Measurements from ENCODE around the gene SMARCD1. TPM values are rescaled to one million over a fixed set of nuclear protein-coding genes. Genes with fewer than 3 reads are reported as not detected.

Gene SMARCD1
- total and polyA plus RNA-seq, 9 of the 15 experiments (the other 6 are each of a cell fraction or from before 2014, with no cell fraction given), result 0.86 to 91.7 (median 48.0) TPM

GRCh38 chr12:50041962-50042361 lies 43.2 kb upstream of the SMARCD1 start (continued):
- TF ChIP-seq PREB (CRISPR knock-in tag; IDR thresholded peaks at IDR 0.05), result no peak
- TF ChIP-seq SMARCB1 (IDR thresholded peaks at IDR 0.05; ENCODE audit: insufficient read length, low read depth), result no peak
- TF ChIP-seq ETV5 (CRISPR knock-in tag; IDR thresholded peaks at IDR 0.05; ENCODE audit: low read depth), result peak; percentile 15; the same call in 1 of the 2 replicates
- TF ChIP-seq ZNF717 (CRISPR knock-in tag; IDR thresholded peaks at IDR 0.05), result no peak
- TF ChIP-seq ZKSCAN1 (IDR thresholded peaks at IDR 0.05; ENCODE audit: low read depth, low read length), result peak; percentile 40; the same call in 1 of the 2 replicates
- TF ChIP-seq MEIS2 (IDR thresholded peaks at IDR 0.05; ENCODE audit: partially characterized antibody), result peak; percentile 72
- TF ChIP-seq YBX1 (IDR thresholded peaks at IDR 0.05), result no peak
- TF ChIP-seq NCOA2 (IDR thresholded peaks at IDR 0.05; ENCODE audit: partially characterized antibody in 2 of 2), result no peak
- TF ChIP-seq SNIP1 (IDR thresholded peaks at IDR 0.05; ENCODE audit: low read depth), result no peak
- TF ChIP-seq MYBL2 (IDR thresholded peaks at IDR 0.05; ENCODE audit: low read depth), result no peak
- no peak for TF ChIP-seq MYBL2 (CRISPR knock-in tag; IDR thresholded peaks at IDR 0.05; ENCODE audit: borderline replicate concordance)
- TF ChIP-seq TAL1 (IDR thresholded peaks at IDR 0.05), result peak; percentile 90
- TF ChIP-seq POLR2A (conservative IDR thresholded peaks at IDR 0.05), result no peak
- no peak for TF ChIP-seq ZNF354B (CRISPR knock-in tag; IDR thresholded peaks at IDR 0.05)
- peak; percentile 27; the same call in 1 of the 2 replicates for TF ChIP-seq JUND (IDR thresholded peaks at IDR 0.05; ENCODE audit: borderline replicate concordance, low read depth, low read length)
- peak; percentile 55; the same call in 1 of the 3 replicates for TF ChIP-seq JUND (tag; IDR thresholded peaks at IDR 0.05; ENCODE audit: borderline replicate concordance, low read depth, low read length)
- no peak for TF ChIP-seq ZBTB33 (CRISPR knock-in tag; IDR thresholded peaks at IDR 0.05)
- TF ChIP-seq TRIM25 (IDR thresholded peaks at IDR 0.05; ENCODE audit: borderline replicate concordance), result no peak
- no peak for TF ChIP-seq TOE1 (IDR thresholded peaks at IDR 0.05; ENCODE audit: borderline replicate concordance)
- TF ChIP-seq TOE1 (CRISPR knock-in tag; IDR thresholded peaks at IDR 0.05; ENCODE audit: borderline replicate concordance, low read depth), result no peak
- peak; percentile 68; the same call in 1 of the 2 replicates for TF ChIP-seq PML (IDR thresholded peaks at IDR 0.05; ENCODE audit: low read length)
- peak; percentile 48 to 66; a peak in 3 of 4 replicates for TF ChIP-seq KDM1A (IDR thresholded peaks at IDR 0.05)
- TF ChIP-seq ZNF518B (CRISPR knock-in tag; IDR thresholded peaks at IDR 0.05), result no peak
- no peak for TF ChIP-seq SUPT5H (IDR thresholded peaks at IDR 0.05)

All from K562 (cell line).